ENCODE measurements around the gene CYB5D1.
"Not testable (repeated sequence)": the region's sequence is repeated elsewhere in the genome, so short reads cannot be mapped to it uniquely, and the experiment has no call there.

Gene CYB5D1, protein sequence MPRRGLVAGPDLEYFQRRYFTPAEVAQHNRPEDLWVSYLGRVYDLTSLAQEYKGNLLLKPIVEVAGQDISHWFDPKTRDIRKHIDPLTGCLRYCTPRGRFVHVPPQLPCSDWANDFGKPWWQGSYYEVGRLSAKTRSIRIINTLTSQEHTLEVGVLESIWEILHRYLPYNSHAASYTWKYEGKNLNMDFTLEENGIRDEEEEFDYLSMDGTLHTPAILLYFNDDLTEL

GRCh38 chr17:7857713-7858521, at the start of gene CYB5D1:
Gene CYB5D1, plus strand, starts transcription at chr17:7858003. Its CDS starts 132 bp downstream, at chr17:7858135.
- peak; percentile 69 to 85 for DNase-seq

DNA sequence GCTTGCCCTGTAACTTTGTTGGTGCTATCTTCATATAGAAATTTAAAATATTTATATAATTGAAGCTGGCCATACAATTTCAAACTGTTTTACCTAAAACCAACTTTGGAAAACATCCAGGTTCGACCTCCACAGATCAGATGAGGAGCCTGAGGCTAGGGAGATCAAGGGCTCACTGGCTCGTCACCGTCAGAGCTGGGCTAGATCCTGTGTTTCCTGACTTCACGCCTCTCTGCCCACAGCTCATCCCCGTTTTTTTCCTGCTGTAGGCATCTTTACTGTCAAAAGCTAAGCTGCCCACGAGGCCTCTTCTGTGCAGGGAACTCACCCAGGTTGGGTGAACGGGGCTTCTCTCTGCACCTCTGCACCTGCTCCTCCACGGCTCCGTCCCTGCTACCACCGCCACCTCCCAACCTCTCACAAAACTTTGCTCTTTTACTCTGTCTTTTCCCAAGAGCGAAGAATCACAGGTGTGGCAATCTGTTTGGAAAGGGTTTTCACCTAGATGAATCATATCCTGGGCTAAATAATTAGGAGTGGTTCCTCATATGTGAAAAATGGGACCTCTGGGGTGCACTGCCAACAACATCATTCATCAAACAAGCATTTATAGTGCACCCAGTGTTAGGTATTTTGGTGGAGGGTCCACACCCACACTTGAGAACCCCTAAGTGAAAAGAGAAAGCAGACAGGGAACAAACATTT, 48.6 kb upstream of the CYB5D1 start:
- no peak for DNase-seq

GRCh38 chr17:7809791-7810343, 47.9 kb upstream of the CYB5D1 start:
- DNase-seq, result not testable (repeated sequence)

GRCh38 chr17:7811251-7811650, 46.6 kb upstream of the CYB5D1 start:
- DNase-seq, result no peak

GRCh38 chr17:7814969-7815368, 42.8 kb upstream of the CYB5D1 start:
- DNase-seq, result no peak

- no peak for DNase-seq
These were observed 40.7 kb upstream of the CYB5D1 start for GRCh38 chr17:7816926-7817642.

DNA sequence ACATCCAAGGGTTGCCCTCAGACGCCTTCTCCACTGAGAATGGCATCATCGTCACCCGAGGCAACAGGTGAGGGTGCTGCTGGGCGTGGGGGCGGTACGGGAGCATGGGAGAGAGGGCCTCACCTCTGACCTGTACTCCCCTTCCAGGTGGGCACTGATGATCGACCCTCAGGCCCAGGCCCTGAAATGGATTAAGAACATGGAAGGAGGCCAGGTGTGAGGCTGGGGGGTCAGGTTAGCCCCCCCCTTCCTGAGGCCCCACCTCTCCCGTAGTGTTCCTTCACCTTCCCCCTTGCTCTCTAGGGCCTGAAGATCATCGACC, 40.2 kb upstream of the CYB5D1 start:
- no peak for DNase-seq

- DNase-seq, result no peak
These were observed 39.8 kb upstream of the CYB5D1 start for GRCh38 chr17:7818026-7818425.

DNA sequence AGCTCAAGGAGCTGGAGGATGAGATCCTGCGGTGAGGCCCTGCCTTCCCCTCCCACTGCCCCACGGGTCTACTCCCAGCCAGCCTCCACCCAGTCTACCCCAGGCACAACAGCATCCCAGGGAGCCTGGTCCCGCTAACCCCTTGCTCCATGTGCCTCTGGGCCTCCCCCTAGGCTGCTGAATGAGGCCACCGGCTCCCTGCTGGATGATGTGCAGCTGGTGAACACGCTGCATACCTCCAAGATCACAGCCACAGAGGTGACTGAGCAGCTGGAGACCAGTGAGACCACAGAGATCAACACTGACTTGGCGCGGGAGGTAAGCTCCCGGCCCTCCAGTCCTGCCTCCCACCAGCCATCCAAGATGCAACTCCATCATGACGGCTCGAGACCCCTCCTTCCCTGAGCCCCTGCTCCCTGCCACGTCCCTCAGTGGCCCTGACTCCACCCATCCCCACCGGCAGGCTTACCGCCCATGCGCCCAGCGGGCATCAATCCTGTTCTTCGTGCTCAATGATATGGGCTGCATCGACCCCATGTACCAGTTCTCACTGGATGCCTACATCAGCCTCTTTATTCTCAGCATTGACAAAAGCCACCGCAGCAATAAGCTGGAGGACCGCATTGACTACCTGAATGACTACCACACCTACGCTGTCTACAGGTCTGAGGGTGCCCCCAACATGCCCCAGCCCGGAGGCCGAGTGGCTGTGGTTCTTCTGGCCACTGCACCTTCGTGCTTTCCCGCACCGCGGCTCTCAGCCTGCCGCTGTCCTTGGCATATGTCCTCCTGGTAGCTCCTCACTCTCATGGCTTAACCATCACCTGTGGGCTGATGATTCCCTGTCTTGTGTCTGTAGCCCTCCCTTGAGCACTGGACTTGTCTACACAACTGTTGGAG, 38.8 kb upstream of the CYB5D1 start:
- no peak for DNase-seq

DNA sequence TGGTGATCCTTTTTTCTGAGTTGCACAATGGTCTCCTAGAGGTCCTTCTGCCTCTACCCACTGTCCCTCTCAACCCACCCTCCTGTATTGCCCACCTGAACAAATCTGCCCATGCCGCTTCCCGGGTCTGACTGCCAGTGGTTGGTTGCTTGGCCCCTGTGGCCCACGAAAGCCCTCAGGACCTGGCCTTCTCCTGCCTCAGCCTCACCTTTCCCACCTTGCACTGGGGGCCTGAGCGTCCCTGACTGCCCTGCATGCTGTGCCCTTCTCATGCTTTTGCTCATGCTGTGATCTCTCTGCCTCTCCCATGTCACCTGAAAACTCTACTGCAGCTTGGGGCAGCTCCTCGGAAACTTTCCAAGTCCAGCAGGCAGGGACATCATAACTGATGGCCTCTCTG, 37.6 kb upstream of the CYB5D1 start:
- no peak for DNase-seq

- DNase-seq, result no peak
These were observed 35.7 kb upstream of the CYB5D1 start for GRCh38 chr17:7822126-7822525.

GRCh38 chr17:7823581-7824001, 34.2 kb upstream of the CYB5D1 start:
- DNase-seq, result no peak

DNA sequence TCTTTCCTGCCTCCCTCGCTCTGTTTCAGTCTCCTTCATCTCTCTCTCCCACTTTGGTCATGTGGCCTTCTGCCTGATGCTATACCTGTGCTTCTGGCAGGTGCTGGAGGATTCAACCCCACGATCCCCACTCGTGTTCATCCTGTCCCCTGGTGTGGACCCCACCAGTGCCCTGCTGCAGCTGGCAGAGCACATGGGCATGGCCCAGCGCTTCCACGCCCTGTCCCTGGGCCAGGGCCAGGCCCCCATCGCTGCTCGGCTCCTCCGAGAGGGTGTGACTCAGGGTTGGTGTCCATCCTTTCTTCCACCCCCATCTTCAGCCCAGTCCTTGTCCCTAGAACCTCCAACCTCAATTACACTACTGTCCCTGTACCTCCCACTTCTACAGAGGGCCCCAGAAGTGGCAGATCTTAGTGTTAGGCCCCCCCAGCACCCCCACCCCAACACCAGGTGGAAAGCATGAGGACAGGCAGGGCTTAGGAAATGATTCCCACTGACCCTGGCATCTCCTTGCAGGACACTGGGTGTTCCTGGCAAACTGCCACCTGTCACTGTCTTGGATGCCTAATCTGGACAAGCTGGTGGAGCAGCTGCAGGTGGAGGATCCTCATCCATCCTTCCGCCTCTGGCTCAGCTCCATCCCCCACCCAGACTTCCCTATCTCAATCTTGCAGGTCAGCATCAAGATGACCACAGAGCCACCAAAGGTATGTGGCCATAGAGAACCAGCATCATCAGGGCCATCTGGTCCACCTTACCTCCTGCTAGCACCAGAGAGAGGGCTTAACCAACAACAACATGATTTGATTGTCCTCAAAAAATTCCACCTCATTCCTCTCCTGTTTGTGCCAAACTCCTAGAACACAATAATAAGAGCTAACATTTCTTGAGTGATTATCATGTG, 33.5 kb upstream of the CYB5D1 start:
- peak in 1 of 2 experiments; percentile 66 for DNase-seq

DNA sequence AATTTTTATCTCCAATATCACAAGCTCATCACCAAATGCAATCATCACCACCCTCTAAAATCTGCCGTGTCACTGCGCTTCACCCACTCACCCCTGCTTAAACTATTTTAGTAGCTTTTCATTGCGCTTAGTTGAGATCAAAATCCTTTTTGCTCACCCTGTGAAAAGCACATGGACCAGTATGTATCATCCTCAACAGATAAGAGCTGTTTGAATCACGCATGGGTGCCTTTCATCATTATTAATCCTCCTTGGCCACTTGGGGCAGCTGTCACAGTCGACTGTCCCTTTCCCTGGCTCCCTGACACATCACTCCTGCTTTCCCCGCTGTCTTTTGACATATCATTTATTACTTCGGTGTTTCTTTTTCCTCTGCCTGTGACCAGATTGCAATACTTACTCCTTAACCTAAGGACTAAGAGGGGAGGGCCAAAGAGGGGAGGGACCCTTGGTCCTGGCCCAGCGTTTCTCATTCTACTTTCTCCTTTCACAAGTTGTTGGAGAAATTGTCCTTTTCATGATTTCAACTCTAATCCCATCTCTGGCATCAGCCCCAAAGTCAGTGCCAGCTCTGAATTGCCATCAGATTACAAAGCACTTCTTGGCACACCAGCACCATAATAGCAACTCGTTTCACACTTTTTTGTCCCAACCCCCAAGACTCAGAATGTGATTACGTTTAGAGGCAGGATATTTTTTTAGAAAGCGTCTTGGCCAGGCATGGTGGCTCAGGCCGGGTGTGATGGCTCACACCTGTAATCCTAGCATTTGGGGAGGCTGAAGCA, 32.4 kb upstream of the CYB5D1 start:
- DNase-seq, result peak; percentile 49 to 78

- DNase-seq, result no peak
These were observed 27.2 kb upstream of the CYB5D1 start for GRCh38 chr17:7830616-7831015.

DNA sequence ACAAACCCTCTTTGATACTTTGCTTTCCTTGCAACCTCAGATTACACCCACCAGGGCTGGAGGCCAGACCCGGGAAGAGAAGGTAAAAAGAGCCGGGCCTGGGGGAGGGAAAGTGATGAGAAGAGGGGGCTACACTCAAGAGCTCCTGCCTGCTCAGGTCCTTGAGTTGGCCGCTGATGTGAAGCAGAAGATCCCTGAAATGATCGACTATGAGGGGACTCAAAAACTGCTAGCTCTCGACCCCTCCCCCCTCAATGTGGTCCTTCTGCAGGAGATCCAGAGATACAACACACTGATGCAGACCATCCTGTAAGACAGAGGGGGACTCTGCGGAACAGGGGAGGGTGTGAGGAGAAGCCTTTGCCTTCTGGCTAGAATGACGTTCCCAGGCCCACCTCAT, 26.6 kb upstream of the CYB5D1 start:
- no peak for DNase-seq

GRCh38 chr17:7832431-7832830, 25.4 kb upstream of the CYB5D1 start:
- no peak for DNase-seq

DNA sequence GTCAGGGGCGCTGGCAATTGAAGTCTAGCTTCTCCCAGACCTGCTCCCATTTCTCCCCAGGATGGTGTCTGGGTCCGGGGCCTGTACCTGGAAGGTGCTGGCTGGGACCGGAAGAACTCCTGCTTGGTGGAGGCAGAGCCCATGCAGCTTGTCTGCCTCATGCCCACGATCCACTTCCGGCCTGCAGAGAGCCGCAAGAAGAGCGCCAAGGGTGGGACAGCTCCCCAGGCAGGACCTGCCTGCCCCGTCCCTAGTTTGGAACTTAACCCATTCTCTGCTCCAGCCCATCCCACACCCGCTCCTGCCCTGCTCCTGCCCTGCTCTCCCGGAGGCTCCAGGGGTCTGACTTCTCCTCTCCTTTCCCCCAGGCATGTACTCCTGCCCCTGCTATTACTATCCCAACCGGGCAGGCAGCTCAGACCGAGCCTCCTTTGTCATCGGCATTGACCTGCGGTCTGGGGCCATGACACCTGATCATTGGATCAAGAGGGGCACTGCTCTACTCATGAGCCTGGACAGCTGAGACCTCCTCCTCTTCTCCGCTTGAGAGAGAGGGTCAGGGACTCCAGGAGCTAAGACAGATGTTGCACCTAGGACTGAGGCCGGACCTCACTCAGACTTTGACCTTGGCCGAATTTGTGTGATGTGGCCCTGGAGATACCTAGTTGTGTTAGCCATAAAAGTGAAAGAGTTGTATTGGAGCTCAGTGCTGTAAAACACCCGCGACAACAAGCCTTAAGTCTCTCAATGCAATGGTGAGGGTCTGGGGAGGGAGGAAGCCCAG, 24.6 kb upstream of the CYB5D1 start:
- DNase-seq, result no peak
